A673 (cell line): ENCODE measurements around the gene GALNS.

Source experiments
- CTCF ChIP-seq: fragments of 300-800, 200-600 bp; sonication (generic); conservative IDR thresholded peaks from 2 replicates; pipeline ENCODE4 v1.5.1; 2017; ENCODE audit warnings: low read depth, mild to moderate bottlenecking, antibody characterized with exemption, low read length, moderate library complexity, mixed read lengths
- EZH2 ChIP-seq: fragments of 200-600 bp; sonication (generic); IDR thresholded peaks from 2 replicates; pipeline ENCODE4 v1.6.1; 2017; ENCODE audit warnings: borderline replicate concordance, low read depth, mild to moderate bottlenecking, mixed read lengths, antibody characterized with exemption, low read length; ENCODE audit not compliant: poor library complexity, severe bottlenecking

GRCh38 chr16:88855176-88855575, 1.6 kb downstream of the GALNS start:
- TF ChIP-seq CTCF (no peak), EZH2 (no peak)
